GM12873 (cell line): Measurements from ENCODE around the gene KCNQ5.

Experiments used
- TF ChIP-seq, protein P1 (sequence below): IDR thresholded peaks from 2 replicates; pipeline ENCODE4 v1.5.1; 2012; ENCODE audit warnings: low read depth, mild to moderate bottlenecking, moderate library complexity, low read length, control low read depth; ENCODE audit not compliant: insufficient read depth; ENCODE audit errors: missing control alignments

The KCNQ5 gene

DNA sequence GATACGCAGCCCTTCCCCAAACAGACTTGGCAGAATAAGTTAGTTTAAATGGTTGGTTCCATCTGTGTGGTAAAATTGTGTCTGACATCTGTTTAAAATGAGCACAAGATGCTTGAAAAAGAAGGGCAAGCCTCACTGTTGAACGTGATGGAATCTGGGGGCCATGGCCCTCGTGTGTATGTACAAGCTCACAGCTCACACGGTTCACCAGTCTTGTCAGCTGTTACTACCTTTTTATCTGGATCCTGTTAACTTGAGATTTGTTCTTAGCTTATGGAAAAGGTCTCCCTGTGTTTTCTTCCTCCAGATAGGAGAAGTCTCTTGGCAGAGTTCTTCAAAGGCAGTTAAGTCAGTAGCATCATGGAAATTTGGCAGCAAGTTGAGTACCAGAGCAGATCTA is 332.9 kb downstream of the KCNQ5 start:
- TF ChIP-seq, protein P1, sequence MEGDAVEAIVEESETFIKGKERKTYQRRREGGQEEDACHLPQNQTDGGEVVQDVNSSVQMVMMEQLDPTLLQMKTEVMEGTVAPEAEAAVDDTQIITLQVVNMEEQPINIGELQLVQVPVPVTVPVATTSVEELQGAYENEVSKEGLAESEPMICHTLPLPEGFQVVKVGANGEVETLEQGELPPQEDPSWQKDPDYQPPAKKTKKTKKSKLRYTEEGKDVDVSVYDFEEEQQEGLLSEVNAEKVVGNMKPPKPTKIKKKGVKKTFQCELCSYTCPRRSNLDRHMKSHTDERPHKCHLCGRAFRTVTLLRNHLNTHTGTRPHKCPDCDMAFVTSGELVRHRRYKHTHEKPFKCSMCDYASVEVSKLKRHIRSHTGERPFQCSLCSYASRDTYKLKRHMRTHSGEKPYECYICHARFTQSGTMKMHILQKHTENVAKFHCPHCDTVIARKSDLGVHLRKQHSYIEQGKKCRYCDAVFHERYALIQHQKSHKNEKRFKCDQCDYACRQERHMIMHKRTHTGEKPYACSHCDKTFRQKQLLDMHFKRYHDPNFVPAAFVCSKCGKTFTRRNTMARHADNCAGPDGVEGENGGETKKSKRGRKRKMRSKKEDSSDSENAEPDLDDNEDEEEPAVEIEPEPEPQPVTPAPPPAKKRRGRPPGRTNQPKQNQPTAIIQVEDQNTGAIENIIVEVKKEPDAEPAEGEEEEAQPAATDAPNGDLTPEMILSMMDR: no peak

- TF ChIP-seq, protein P1: no peak
Measured at GRCh38 chr6:72955666-72956065, 333.8 kb downstream of the KCNQ5 start.

DNA sequence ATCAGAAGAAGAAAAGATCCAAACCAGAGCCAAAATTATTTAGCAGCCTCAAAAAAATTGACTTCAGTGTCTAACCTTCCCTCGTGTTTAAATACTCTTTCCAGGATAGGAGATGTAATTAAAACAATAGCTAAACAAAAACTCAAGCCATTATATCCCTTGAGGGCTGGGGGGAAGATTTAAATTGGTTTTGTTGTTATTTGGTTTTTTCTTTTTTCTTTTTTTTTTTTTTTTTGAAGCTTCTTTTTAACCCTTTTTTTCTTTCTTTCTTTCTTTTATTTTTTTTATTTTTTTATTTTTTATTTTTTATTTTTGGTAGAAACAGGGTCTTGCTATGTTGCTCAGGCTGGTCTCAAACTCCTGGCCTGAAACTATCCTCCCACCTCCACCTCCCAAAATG is 334.4 kb downstream of the KCNQ5 start:
- TF ChIP-seq, protein P1: no peak

GRCh38 chr6:72959821-72960220 is 338.0 kb downstream of the KCNQ5 start:
- TF ChIP-seq, protein P1: no peak

DNA sequence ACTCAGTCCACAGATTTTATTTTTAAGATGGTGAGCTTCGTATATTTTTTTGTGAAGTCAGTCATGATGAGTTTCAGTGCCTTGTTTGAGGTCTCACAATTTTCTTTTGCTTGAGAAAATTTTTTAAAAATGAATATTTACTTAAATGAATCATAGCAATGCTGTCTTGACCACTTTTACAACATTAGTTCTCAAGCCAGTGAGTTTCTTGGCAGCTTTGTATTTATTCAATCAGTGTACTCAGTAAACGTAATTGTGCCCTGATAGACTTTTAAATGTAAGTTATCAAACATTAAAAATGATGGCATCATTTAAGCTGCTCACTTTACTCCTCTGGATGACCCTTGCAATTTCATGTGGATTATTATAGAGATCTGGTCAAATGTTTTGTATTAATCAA is 342.1 kb downstream of the KCNQ5 start:
- TF ChIP-seq, protein P1: no peak

- TF ChIP-seq, protein P1: no peak
Measured at GRCh38 chr6:72966628-72967280, 344.9 kb downstream of the KCNQ5 start.

- TF ChIP-seq, protein P1: no peak
Measured at GRCh38 chr6:72967329-72967728, 345.5 kb downstream of the KCNQ5 start.
